IMR-90 (cell line): ENCODE results near the gene BTAF1. TPM values are rescaled to one million over a fixed set of nuclear protein-coding genes. Genes with fewer than 3 reads are reported as not detected.

ENCODE experiments used
- ATAC-seq: fragments of 200-7000 bp; cut with Tn5 transposase; 2 replicates; pipeline ENCODE4 v1.9.1; 2020; ENCODE audit warnings: low read depth, mild to moderate bottlenecking, moderate library complexity
- BruUV-seq: library from RNA; stranded (reverse); fragments of 400-500 nt; replicated peaks from 2 replicates; lab custom pipeline; 2021; lab: Mats Ljungman, UMichigan
- CTCF ChIA-PET: fragments of 300-600 bp; formaldehyde crosslinking; extraction: SDS; loops from one replicate; lab custom pipeline; 2021; ENCODE audit warnings: antibody characterized with exemption; lab: Yijun Ruan, JAX
- POLR2A ChIA-PET: fragments of 300-600 bp; sonication (Branson Sonifier 250); formaldehyde crosslinking; loops from one replicate; lab custom pipeline; 2022; ENCODE audit warnings: antibody characterized with exemption; ENCODE audit not compliant: unreplicated experiment; lab: Charles Lee
- DNase-seq: peaks from one replicate; pipeline ENCODE4 v3.0.0; 2013
- H2AFZ ChIP-seq: replicated peaks from 2 replicates; pipeline ENCODE3; 2013; ENCODE audit warnings: low read length, mild to moderate bottlenecking; ENCODE audit not compliant: poor library complexity
- H2AK5ac ChIP-seq: 2 replicates; pipeline ENCODE4 v1.6.1; 2013; ENCODE audit warnings: low read depth, low read length, inconsistent platforms
- H2AK9ac ChIP-seq: replicated peaks from 2 replicates; pipeline ENCODE3; 2013; ENCODE audit warnings: mild to moderate bottlenecking, low read depth, low read length, moderate library complexity; ENCODE audit not compliant: poor library complexity
- H2BK120ac ChIP-seq: 2 replicates; pipeline ENCODE4 v1.6.1; 2013; ENCODE audit warnings: low read depth, low read length, inconsistent platforms
- H2BK15ac ChIP-seq: 3 replicates; pipeline ENCODE4 v1.6.1; 2013; ENCODE audit warnings: low read depth, low read length, inconsistent platforms
- H2BK20ac ChIP-seq: 2 replicates; pipeline ENCODE4 v1.6.1; 2013; ENCODE audit warnings: low read depth, mild to moderate bottlenecking, inconsistent platforms, low read length, moderate library complexity
- H2BK5ac ChIP-seq: 2 replicates; pipeline ENCODE4 v1.6.1; 2013; ENCODE audit warnings: mild to moderate bottlenecking, low read depth, low read length, inconsistent platforms; ENCODE audit not compliant: poor library complexity, severe bottlenecking
- H3K14ac ChIP-seq: replicated peaks from 2 replicates; pipeline ENCODE4 v1.6.1; 2013; ENCODE audit warnings: low read depth, low read length, inconsistent platforms
- H3K18ac ChIP-seq: 2 replicates; pipeline ENCODE4 v1.6.1; 2013; ENCODE audit warnings: low read depth, low read length, control low read depth
- H3K23ac ChIP-seq: 2 replicates; pipeline ENCODE4 v1.6.1; 2013; ENCODE audit warnings: low read depth, low read length, inconsistent platforms
- H3K27ac ChIP-seq: 2 replicates; pipeline ENCODE4 v1.5.1; 2013; ENCODE audit warnings: mild to moderate bottlenecking, control low read depth, low read length; ENCODE audit not compliant: insufficient read depth
- H3K27me3 ChIP-seq: 2 replicates; pipeline ENCODE4 v1.6.1; 2013; ENCODE audit warnings: low read length; ENCODE audit not compliant: control insufficient read depth, insufficient read depth
- H3K36me3 ChIP-seq: 2 replicates; pipeline ENCODE4 v1.6.1; 2013; ENCODE audit warnings: low read length, mixed read lengths; ENCODE audit not compliant: control insufficient read depth, insufficient read depth
- H3K4ac ChIP-seq: 2 replicates; pipeline ENCODE4 v1.6.1; 2013; ENCODE audit warnings: low read depth, low read length, inconsistent platforms
- H3K4me1 ChIP-seq: 2 replicates; pipeline ENCODE4 v1.6.1; 2013; ENCODE audit warnings: low read length, mixed read lengths; ENCODE audit not compliant: control insufficient read depth, insufficient read depth
- H3K4me2 ChIP-seq: 2 replicates; pipeline ENCODE4 v1.6.1; 2013; ENCODE audit warnings: low read depth, mild to moderate bottlenecking, control low read depth, low read length, moderate library complexity
- H3K4me3 ChIP-seq: 2 replicates; pipeline ENCODE4 v1.5.1; 2013; ENCODE audit warnings: low read depth, mild to moderate bottlenecking, control low read depth, low read length, moderate library complexity; ENCODE audit not compliant: insufficient read depth
- H3K56ac ChIP-seq: 2 replicates; pipeline ENCODE4 v1.6.1; 2013; ENCODE audit warnings: low read length, inconsistent platforms; ENCODE audit not compliant: insufficient read depth; ENCODE audit errors: extremely low read depth
- H3K79me1 ChIP-seq, 2 experiments: 2 replicates each; pipeline ENCODE4 v1.6.1; 2013; ENCODE audit warnings: low read length in 2 of 2, inconsistent platforms in 1 of 2, low read depth in 1 of 2
- H3K9ac ChIP-seq: 2 replicates; pipeline ENCODE4 v1.6.1; 2013; ENCODE audit warnings: low read depth, low read length, control low read depth
- H3K9me1 ChIP-seq: 2 replicates; pipeline ENCODE4 v1.6.1; 2013; ENCODE audit warnings: low read length, inconsistent platforms; ENCODE audit not compliant: insufficient read depth
- H3K9me3 ChIP-seq: 2 replicates; pipeline ENCODE4 v1.6.1; 2013; ENCODE audit warnings: low read length; ENCODE audit not compliant: control insufficient read depth, insufficient read depth
- H4K20me1 ChIP-seq: 2 replicates; pipeline ENCODE4 v1.6.1; 2013; ENCODE audit warnings: low read length, inconsistent platforms; ENCODE audit not compliant: insufficient read depth
- H4K5ac ChIP-seq: 2 replicates; pipeline ENCODE4 v1.6.1; 2013; ENCODE audit warnings: mild to moderate bottlenecking, low read depth, low read length, control low read depth
- H4K8ac ChIP-seq, 2 experiments: 2 replicates each; pipeline ENCODE4 v1.6.1; 2013; ENCODE audit warnings: low read depth in 2 of 2, low read length in 2 of 2, control low read depth in 1 of 2, inconsistent platforms in 1 of 2
- H4K91ac ChIP-seq: 2 replicates; pipeline ENCODE4 v1.6.1; 2013; ENCODE audit warnings: low read depth, low read length, inconsistent platforms; ENCODE audit not compliant: insufficient read depth
- BHLHE40 ChIP-seq: fragments of 150-350 bp; IDR thresholded peaks from 2 replicates; pipeline ENCODE4 v1.6.1; 2016; ENCODE audit warnings: mild to moderate bottlenecking, low read depth, low read length
- CEBPB ChIP-seq: IDR thresholded peaks from 2 replicates; pipeline ENCODE4 v1.6.1; 2012; ENCODE audit warnings: low read depth, low read length, improper control_type of control experiment
- NFE2L2 ChIP-seq: fragments of 150-350 bp; IDR thresholded peaks from 2 replicates; pipeline ENCODE4 v1.6.1; 2016; ENCODE audit warnings: low read depth, mild to moderate bottlenecking, low read length
- RCOR1 ChIP-seq: IDR thresholded peaks from 2 replicates; pipeline ENCODE4 v1.6.1; 2012; ENCODE audit warnings: mild to moderate bottlenecking, low read length, improper control_type of control experiment; ENCODE audit not compliant: insufficient replicate concordance
- SMC3 ChIP-seq: fragments of 150-350 bp; IDR thresholded peaks from 2 replicates; pipeline ENCODE4 v1.6.1; 2016; ENCODE audit warnings: low read depth, mild to moderate bottlenecking, antibody characterized with exemption, low read length, moderate library complexity
- whole genome bisulfite sequencing, 2 experiments: methylation state at CpG; one replicate each; pipeline versions ENCODE4 v1.1.5 to v1.1.7; 2013; ENCODE audit warnings: missing lambda C conversion rate in 2 of 2; ENCODE audit not compliant: insufficient read length in 1 of 2; ENCODE audit errors: extremely low coverage in 2 of 2; 5-methylcytosine and 5-hydroxymethylcytosine counted together
- dilution Hi-C: fragments of 300-500 bp; cut with HindIII; formaldehyde crosslinking; loops from one replicate; pipeline ENCODE4 v1.14.3; 2018; ENCODE audit warnings: low sequenced_read_pairs; ENCODE audit not compliant: unreplicated experiment
- in situ Hi-C: fragments of 300-500 bp; cut with MboI; formaldehyde crosslinking; loops from 3 replicates; pipeline ENCODE4 v1.14.3; 2019; ENCODE audit warnings: low sequenced_read_pairs, inconsistent platforms, mixed read lengths
- intact Hi-C: fragments of 100-400 bp; cut with micrococcal nuclease; formaldehyde crosslinking; loops from 2 replicates; pipeline ENCODE4 v1.10.0; 2022
- polyA plus RNA-seq, 3 experiments: library from polyadenylated mRNA; depleted of rRNA; stranded (reverse); fragments of >200 nt; gene quantifications; 2 replicates each; pipeline ENCODE4 v1.2.3, GENCODE V29; 2012; ENCODE audit warnings: low replicate concordance in 1 of 3
- total RNA-seq: library from RNA; depleted of rRNA; stranded (reverse); fragments of >200 nt; gene quantifications from 2 replicates; pipeline ENCODE4 v1.2.3, GENCODE V29; 2012
- TF ChIP-seq, protein P1 (sequence below): fragments of 150-350 bp; IDR thresholded peaks from 2 replicates; pipeline ENCODE4 v1.6.1; 2016; ENCODE audit warnings: low read depth, mild to moderate bottlenecking, low read length, moderate library complexity, borderline replicate concordance

Gene BTAF1
- total and polyA plus RNA-seq, 2 of the 4 experiments (the other 2 are of a cell fraction) = 15.0 to 42.3 TPM

GRCh38 chr10:91932737-91933136 lies 9.2 kb downstream of the BTAF1 start (continued):
- TF ChIP-seq, protein P1, sequence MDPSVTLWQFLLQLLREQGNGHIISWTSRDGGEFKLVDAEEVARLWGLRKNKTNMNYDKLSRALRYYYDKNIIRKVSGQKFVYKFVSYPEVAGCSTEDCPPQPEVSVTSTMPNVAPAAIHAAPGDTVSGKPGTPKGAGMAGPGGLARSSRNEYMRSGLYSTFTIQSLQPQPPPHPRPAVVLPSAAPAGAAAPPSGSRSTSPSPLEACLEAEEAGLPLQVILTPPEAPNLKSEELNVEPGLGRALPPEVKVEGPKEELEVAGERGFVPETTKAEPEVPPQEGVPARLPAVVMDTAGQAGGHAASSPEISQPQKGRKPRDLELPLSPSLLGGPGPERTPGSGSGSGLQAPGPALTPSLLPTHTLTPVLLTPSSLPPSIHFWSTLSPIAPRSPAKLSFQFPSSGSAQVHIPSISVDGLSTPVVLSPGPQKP = no peak
- TF ChIP-seq BHLHE40 (no peak), RCOR1 (no peak), NFE2L2 (no peak)

GRCh38 chr10:91935886-91936285 lies 12.3 kb downstream of the BTAF1 start:
- no peaks in the 10 kb centered on the region for H3K27me3 ChIP-seq
- dilution Hi-C loops (no loop called here), intact Hi-C loops (no loop called here), in situ Hi-C loops (no loop called here)
- no CpG with 5 or more reads among the region's 2 CpGs for WGBS, 2 experiments
- no peak overlapping the region for H2AK9ac ChIP-seq
- peaks cover 38% of the 10 kb centered on the region for H4K20me1 ChIP-seq
- H3K23ac ChIP-seq = no peak overlapping the region
- H3K9me1 ChIP-seq = peaks cover 16% of the 10 kb centered on the region
- POLR2A ChIA-PET = interaction anchor here (0.6 kb wide), 1 partner anchor 407 kb away, joined by 3 read pairs; no protein-coding TSS in a partner anchor
- peaks cover 40 to 67% of the 10 kb centered on the region in 2 experiments for H3K79me1 ChIP-seq
- no peak overlapping the region for H3K27ac ChIP-seq
- peaks cover 7% of the 10 kb centered on the region; the same call in 1 of the 2 replicates for H3K4me1 ChIP-seq
- H4K8ac ChIP-seq = no peak overlapping the region
- H2AFZ ChIP-seq = no peak overlapping the region
- no peak overlapping the region for H3K56ac ChIP-seq
- BruUV-seq = no TSS peak
- DNase-seq (peak; percentile 13), ATAC-seq (no peak)
- peaks cover 17% of the 10 kb centered on the region for H3K36me3 ChIP-seq
- no peak overlapping the region for H3K4ac ChIP-seq
- no peak overlapping the region for H2BK15ac ChIP-seq
- no peak overlapping the region for H3K4me2 ChIP-seq
- no peak overlapping the region for H2BK120ac ChIP-seq
- H3K9ac ChIP-seq = no peak overlapping the region
- TF ChIP-seq SMC3 (no peak), CEBPB (no peak)
- no peak overlapping the region for H2BK20ac ChIP-seq
- H3K9me3 ChIP-seq = no peaks in the 10 kb centered on the region
- no peak overlapping the region for H2BK5ac ChIP-seq
- H3K18ac ChIP-seq = no peak overlapping the region
- no peak overlapping the region for H4K5ac ChIP-seq
- no peak overlapping the region for H2AK5ac ChIP-seq
- H4K91ac ChIP-seq = no peak overlapping the region
- CTCF ChIA-PET = interaction anchor here (0.6 to 0.7 kb wide), 4 partner anchors 11 to 702 kb away, joined by 3 read pairs; no protein-coding TSS in a partner anchor
- no peak overlapping the region for H3K14ac ChIP-seq
- H3K4me3 ChIP-seq = no peak overlapping the region
